K562 (cell line): ENCODE measurements around the gene MAST3. TPM values are rescaled to one million over a fixed set of nuclear protein-coding genes. Genes with fewer than 3 reads are reported as not detected.

Experiments used
- CEBPG ChIP-seq, 3 experiments: fragments of 200-800 bp in 1 of 3; sonication (Bioruptor generic) in 1 of 3; sonication (generic) in 1 of 3; formaldehyde crosslinking in 1 of 3; IDR thresholded peaks in 2 of 3; conservative IDR thresholded peaks in 1 of 3; 2 replicates each; pipeline versions ENCODE4 v1.6.1 to v1.8.0; 2016 to 2022; ENCODE audit warnings: missing compliant biosample characterization in 2 of 3, missing genetic modification characterization in 2 of 3, mild to moderate bottlenecking in 1 of 3, missing genetic modification reagents in 1 of 3
- EP300 ChIP-seq: IDR thresholded peaks from 2 replicates; pipeline ENCODE4 v1.6.1; 2012; ENCODE audit warnings: low read length, improper control_type of control experiment
- FOXK1 ChIP-seq: sonication (generic); formaldehyde crosslinking; IDR thresholded peaks from 2 replicates; pipeline ENCODE4 v1.8.0; 2022; ENCODE audit warnings: missing genetic modification reagents, mild to moderate bottlenecking, borderline replicate concordance
- HDAC1 ChIP-seq, 2 experiments: fragments of 450-650 bp; IDR thresholded peaks; 2 replicates each; pipeline ENCODE4 v1.6.1; 2016 to 2017; ENCODE audit warnings: inconsistent platforms in 1 of 2, mild to moderate bottlenecking in 1 of 2, moderate library complexity in 1 of 2
- KDM2B ChIP-seq: fragments of 250-450 bp; sonication (Bioruptor Pico); IDR thresholded peaks from 2 replicates; pipeline ENCODE4 v1.8.0; 2021; ENCODE audit warnings: mild to moderate bottlenecking, moderate library complexity
- MEF2A ChIP-seq: IDR thresholded peaks from 2 replicates; pipeline ENCODE4 v1.6.1; 2011; ENCODE audit warnings: low read depth, mild to moderate bottlenecking, low read length, moderate library complexity; ENCODE audit not compliant: control insufficient read depth
- PTTG1 ChIP-seq: fragments of 450-650 bp; IDR thresholded peaks from 2 replicates; pipeline ENCODE4 v1.6.1; 2016; ENCODE audit warnings: low read depth, mild to moderate bottlenecking, missing genetic modification characterization, missing compliant biosample characterization
- SMARCA4 ChIP-seq: fragments of 450-650 bp; IDR thresholded peaks from 2 replicates; pipeline ENCODE4 v1.6.1; 2016
- SP2 ChIP-seq: IDR thresholded peaks from 2 replicates; pipeline ENCODE4 v1.6.1; 2011; ENCODE audit warnings: mild to moderate bottlenecking, low read depth, low read length, moderate library complexity; ENCODE audit not compliant: poor library complexity, severe bottlenecking; ENCODE audit errors: extremely low read depth
- TOE1 ChIP-seq, 2 experiments: fragments of 450-650 bp in 1 of 2; sonication (generic) in 1 of 2; formaldehyde crosslinking in 1 of 2; IDR thresholded peaks; 2 replicates each; pipeline versions ENCODE4 v1.7.1 to v1.8.0; 2016 to 2022; ENCODE audit warnings: borderline replicate concordance in 2 of 2, mild to moderate bottlenecking in 2 of 2, antibody characterized with exemption in 1 of 2, inconsistent platforms in 1 of 2, low read depth in 1 of 2, missing genetic modification reagents in 1 of 2, moderate library complexity in 1 of 2
- XRCC5 ChIP-seq: fragments of 200-400 bp; formaldehyde crosslinking; IDR thresholded peaks from 2 replicates; pipeline ENCODE4 v1.6.1; 2017; ENCODE audit warnings: low read depth, mild to moderate bottlenecking, low read length
- ZNF408 ChIP-seq: fragments of 250-450 bp; sonication (Bioruptor Pico); IDR thresholded peaks from 2 replicates; pipeline ENCODE4 v1.4.0; 2020; ENCODE audit warnings: low read depth, mild to moderate bottlenecking, moderate library complexity
- ZNF589 ChIP-seq: fragments of 200-800 bp; sonication (Bioruptor generic); IDR thresholded peaks from 2 replicates; pipeline ENCODE4 v1.6.1; 2016; ENCODE audit warnings: low read depth, missing genetic modification characterization, missing compliant biosample characterization
- ZNF639 ChIP-seq, 2 experiments: fragments of 200-800 bp in 1 of 2; sonication (Bioruptor generic) in 1 of 2; sonication (generic) in 1 of 2; formaldehyde crosslinking in 1 of 2; IDR thresholded peaks in 1 of 2; conservative IDR thresholded peaks in 1 of 2; 2 replicates each; pipeline versions ENCODE4 v1.5.0 to v1.6.1; 2016 to 2020; ENCODE audit warnings: missing compliant biosample characterization in 1 of 2, missing genetic modification characterization in 1 of 2, missing genetic modification reagents in 1 of 2
- polyA plus RNA-seq, 8 experiments: library from polyadenylated mRNA; depleted of rRNA in 4 of 8; stranded (reverse) in 5 of 8; unstranded in 3 of 8; fragments of >200 nt; fragmentation: Nextera tagmentation in 2 of 8; fragmentation: Illumina TruSeq in 1 of 8; extraction: Ambion mirVana in 2 of 8; extraction: Trizol in 1 of 8; gene quantifications; 2 replicates each; pipeline versions ENCODE4 v1.2.1 to v1.2.3, GENCODE V29; 2011 to 2014; ENCODE audit warnings: inconsistent platforms in 1 of 8, missing spikeins in 1 of 8
- total RNA-seq, 7 experiments: library from RNA; depleted of rRNA in 6 of 7; stranded (reverse); fragments of >200 nt in 6 of 7; fragmentation: Illumina TruSeq in 2 of 7; extraction: Trizol in 2 of 7; gene quantifications; 2 replicates each; pipeline versions ENCODE4 v1.2.1 to v1.2.3, GENCODE V29; 2011 to 2021; ENCODE audit warnings: low replicate concordance in 1 of 7
- TF ChIP-seq, protein P1 (sequence below), 2 experiments: fragments of 250-450 bp in 1 of 2; fragments of 450-650 bp in 1 of 2; sonication (Bioruptor Pico) in 1 of 2; IDR thresholded peaks; 2 replicates each; pipeline versions ENCODE4 v1.6.1 to v1.8.0; 2016 to 2021; ENCODE audit warnings: mild to moderate bottlenecking in 2 of 2, moderate library complexity in 2 of 2, missing compliant biosample characterization in 1 of 2, missing genetic modification characterization in 1 of 2
- TF ChIP-seq, protein P2 (sequence below): fragments of 450-650 bp; IDR thresholded peaks from one replicate; pipeline ENCODE4 v1.6.1; 2018; ENCODE audit warnings: mild to moderate bottlenecking, moderate library complexity; ENCODE audit not compliant: partially characterized antibody
- TF ChIP-seq, protein P3 (sequence below): sonication (generic); IDR thresholded peaks from 2 replicates; pipeline ENCODE4 v1.6.1; 2016

MAST3 gene
- total and polyA plus RNA-seq, 9 of the 15 experiments (the other 6 are each of a cell fraction or from before 2014, with no cell fraction given): 0.94 to 9.9 (median 2.4) TPM

GRCh38 chr19:18192673-18193387, 95.3 kb downstream of the MAST3 start, which contains the start of gene MPV17L2 (continued):
- no peak for TF ChIP-seq TOE1 (IDR thresholded peaks at IDR 0.05; ENCODE audit: borderline replicate concordance)
- TF ChIP-seq TOE1 (CRISPR knock-in tag; IDR thresholded peaks at IDR 0.05; ENCODE audit: borderline replicate concordance, low read depth): no peak
- TF ChIP-seq KDM2B: 0 out of 2 replicates have a peak, but pooled peaks have one; percentile 23
- TF ChIP-seq SP2: peak; percentile 89
- TF ChIP-seq, protein P1, sequence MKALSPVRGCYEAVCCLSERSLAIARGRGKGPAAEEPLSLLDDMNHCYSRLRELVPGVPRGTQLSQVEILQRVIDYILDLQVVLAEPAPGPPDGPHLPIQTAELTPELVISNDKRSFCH (CRISPR knock-in tag; IDR thresholded peaks at IDR 0.05): no peak
- TF ChIP-seq, protein P1 (tag; IDR thresholded peaks at IDR 0.05): no peak
- TF ChIP-seq XRCC5: no peak
- no peak for TF ChIP-seq MEF2A
- TF ChIP-seq ZNF589 (CRISPR knock-in tag): peak; percentile 99
- no peak for TF ChIP-seq EP300
- peak; percentile 40 for TF ChIP-seq CEBPG (CRISPR knock-in tag; IDR thresholded peaks at IDR 0.05)
- peak; percentile 74 to 92 for TF ChIP-seq CEBPG (tag; conservative IDR thresholded peaks at IDR 0.05 in 1 of 2, IDR thresholded peaks at IDR 0.05 in 1 of 2)
- TF ChIP-seq ZNF639 (CRISPR knock-in tag; conservative IDR thresholded peaks at IDR 0.05 in 1 of 2, IDR thresholded peaks at IDR 0.05 in 1 of 2): peak in 1 of 2 experiments; percentile 96; a peak in 2 of 4 replicates
- 0 out of 4 replicates have a peak, but pooled peaks of 1 of the 2 experiments have one; percentile 89 for TF ChIP-seq HDAC1 (IDR thresholded peaks at IDR 0.05)
- TF ChIP-seq, protein P2, sequence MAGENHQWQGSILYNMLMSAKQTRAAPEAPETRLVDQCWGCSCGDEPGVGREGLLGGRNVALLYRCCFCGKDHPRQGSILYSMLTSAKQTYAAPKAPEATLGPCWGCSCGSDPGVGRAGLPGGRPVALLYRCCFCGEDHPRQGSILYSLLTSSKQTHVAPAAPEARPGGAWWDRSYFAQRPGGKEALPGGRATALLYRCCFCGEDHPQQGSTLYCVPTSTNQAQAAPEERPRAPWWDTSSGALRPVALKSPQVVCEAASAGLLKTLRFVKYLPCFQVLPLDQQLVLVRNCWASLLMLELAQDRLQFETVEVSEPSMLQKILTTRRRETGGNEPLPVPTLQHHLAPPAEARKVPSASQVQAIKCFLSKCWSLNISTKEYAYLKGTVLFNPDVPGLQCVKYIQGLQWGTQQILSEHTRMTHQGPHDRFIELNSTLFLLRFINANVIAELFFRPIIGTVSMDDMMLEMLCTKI: no peak
- TF ChIP-seq, protein P3, sequence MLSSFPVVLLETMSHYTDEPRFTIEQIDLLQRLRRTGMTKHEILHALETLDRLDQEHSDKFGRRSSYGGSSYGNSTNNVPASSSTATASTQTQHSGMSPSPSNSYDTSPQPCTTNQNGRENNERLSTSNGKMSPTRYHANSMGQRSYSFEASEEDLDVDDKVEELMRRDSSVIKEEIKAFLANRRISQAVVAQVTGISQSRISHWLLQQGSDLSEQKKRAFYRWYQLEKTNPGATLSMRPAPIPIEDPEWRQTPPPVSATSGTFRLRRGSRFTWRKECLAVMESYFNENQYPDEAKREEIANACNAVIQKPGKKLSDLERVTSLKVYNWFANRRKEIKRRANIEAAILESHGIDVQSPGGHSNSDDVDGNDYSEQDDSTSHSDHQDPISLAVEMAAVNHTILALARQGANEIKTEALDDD: peak; percentile 53; the same call in 1 of the 2 replicates
- no peak for TF ChIP-seq ZNF408 (CRISPR knock-in tag)
- TF ChIP-seq SMARCA4: no peak
- no peak for TF ChIP-seq PTTG1
- no peak for TF ChIP-seq FOXK1
